Central memory CD4-positive, alpha-beta T cell (primary cell): ENCODE results near the gene ZMYND12.

Experiments used
- DNase-seq: peaks from one replicate; pipeline ENCODE4 v3.0.0; 2022

Gene ZMYND12

DNA sequence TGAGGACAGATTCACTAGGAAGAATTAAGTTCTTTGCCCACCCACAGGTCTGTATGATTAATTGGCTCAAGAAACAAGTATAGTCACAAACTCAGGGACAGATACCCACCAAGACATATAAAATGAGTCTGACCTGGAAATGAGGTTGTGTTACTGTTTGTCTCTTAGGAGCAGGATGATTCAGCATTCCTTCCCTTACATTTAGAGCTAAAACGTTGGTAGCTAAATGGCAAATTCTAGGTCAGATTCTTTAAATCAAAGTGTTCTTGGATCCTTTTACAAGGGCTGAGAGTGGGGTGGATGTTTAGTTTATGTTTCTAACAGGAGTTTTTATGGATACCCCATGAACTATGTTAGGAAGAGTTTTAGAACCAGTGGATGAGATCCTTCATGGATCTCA, 70.5 kb downstream of the ZMYND12 start:
- no peak for DNase-seq

GRCh38 chr1:42381280-42381673, 74.5 kb downstream of the ZMYND12 start:
- DNase-seq, result no peak

DNA sequence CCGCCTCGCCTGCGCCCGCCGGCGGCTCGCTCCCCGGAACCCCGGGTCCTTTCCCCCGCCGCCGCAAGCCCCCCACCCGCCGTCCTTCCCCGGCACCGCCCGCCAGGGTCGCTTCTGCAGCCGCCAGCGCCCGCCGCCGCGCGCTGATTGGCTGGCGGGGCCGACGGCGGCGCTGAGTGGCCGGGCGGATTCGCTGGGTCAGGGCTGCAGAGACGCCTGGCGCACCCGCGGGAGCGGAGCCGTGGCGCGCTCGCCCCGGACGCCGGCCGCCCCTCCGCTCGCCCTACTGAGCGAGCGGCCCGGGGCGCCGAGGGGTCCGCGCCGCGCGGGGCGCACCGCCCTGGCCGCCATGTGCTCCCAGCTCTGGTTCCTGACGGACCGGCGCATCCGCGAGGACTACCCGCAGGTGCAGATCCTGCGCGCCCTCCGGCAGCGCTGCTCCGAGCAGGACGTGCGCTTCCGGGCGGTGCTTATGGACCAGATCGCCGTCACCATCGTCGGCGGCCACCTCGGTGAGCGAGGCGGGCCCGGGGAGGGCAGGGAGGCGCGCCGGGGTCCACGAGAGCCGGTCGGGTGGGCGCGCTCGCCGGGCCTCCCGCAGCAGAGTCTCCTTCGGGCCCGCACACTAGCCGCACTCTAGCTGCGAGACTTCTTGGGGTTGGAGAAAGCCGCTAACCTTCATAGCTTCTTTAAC, 75.1 kb downstream of the ZMYND12 start, which contains the start of gene RIMKLA:
Gene RIMKLA (plus strand): TSS at position 207 of the 694 bp plus-strand sequence. CDS start 143 bp downstream, at position 350.
- DNase-seq, result peak; percentile 12
